Mammary epithelial cell (primary cell): ENCODE results near the gene CORO2B.

Source experiments
- EZH2 ChIP-seq: IDR thresholded peaks from 2 replicates; pipeline ENCODE4 v1.6.1; 2012; ENCODE audit warnings: low read length, inconsistent platforms, borderline replicate concordance
- TF ChIP-seq, protein P1 (sequence below), 2 donors: IDR thresholded peaks in 1 of 2; conservative IDR thresholded peaks in 1 of 2; 2 replicates each; pipeline ENCODE4 v1.5.1; 2011 to 2012; ENCODE audit warnings: inconsistent platforms in 2 of 2, low read length in 2 of 2, mild to moderate bottlenecking in 2 of 2, control low read depth in 1 of 2, low read depth in 1 of 2; ENCODE audit not compliant: insufficient read depth in 1 of 2; ENCODE audit errors: extremely low read depth in 1 of 2

DNA sequence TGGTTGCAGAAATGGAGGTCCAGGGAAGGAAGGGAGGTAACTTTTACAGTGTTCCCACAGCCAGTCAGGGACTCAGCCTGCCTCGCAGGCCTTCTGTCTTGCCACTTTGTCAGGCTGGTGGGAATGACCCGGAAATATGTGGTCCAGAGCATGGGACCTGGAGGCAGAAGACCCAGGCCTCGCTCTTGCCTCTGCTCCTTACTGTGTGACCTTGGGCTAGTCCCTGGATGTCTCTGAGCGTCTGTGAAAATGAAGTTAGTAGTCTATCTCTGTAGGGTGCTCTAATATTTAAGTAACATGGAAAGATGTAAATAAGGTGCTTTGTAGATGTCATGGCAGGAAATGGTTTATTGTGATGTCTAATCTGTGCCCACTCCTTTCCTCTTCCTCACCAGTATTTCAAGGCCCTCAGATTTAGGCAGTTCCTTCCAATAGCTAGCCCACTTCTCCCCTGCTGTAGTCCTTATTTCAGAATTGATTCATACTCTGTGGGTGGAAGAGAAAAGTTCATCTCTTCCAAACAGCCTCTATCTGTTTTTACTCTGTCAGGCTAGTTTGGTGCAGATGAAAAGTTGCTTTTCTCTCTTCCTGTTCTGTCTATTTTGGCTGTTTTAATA, 9.1 kb downstream of the CORO2B start:
- TF ChIP-seq, protein P1, sequence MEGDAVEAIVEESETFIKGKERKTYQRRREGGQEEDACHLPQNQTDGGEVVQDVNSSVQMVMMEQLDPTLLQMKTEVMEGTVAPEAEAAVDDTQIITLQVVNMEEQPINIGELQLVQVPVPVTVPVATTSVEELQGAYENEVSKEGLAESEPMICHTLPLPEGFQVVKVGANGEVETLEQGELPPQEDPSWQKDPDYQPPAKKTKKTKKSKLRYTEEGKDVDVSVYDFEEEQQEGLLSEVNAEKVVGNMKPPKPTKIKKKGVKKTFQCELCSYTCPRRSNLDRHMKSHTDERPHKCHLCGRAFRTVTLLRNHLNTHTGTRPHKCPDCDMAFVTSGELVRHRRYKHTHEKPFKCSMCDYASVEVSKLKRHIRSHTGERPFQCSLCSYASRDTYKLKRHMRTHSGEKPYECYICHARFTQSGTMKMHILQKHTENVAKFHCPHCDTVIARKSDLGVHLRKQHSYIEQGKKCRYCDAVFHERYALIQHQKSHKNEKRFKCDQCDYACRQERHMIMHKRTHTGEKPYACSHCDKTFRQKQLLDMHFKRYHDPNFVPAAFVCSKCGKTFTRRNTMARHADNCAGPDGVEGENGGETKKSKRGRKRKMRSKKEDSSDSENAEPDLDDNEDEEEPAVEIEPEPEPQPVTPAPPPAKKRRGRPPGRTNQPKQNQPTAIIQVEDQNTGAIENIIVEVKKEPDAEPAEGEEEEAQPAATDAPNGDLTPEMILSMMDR (conservative IDR thresholded peaks at IDR 0.05 in 1 of 2, IDR thresholded peaks at IDR 0.05 in 1 of 2; ENCODE audit: extremely low read depth in 1 of 2, insufficient read depth in 1 of 2, low read depth in 1 of 2, low read length in 2 of 2), result no peak
- TF ChIP-seq EZH2, result no peak
